ENCODE data around the gene NDUFV3.
A peak's percentile ranks its signal among the peaks of the same experiment; 100 is the strongest.
"Not testable (repeated sequence)": the region's sequence is repeated elsewhere in the genome, so short reads cannot be mapped to it uniquely, and the experiment has no call there.

NDUFV3 gene

GRCh38 chr21:42922918-42923317 lies 29.8 kb downstream of the NDUFV3 start:
- in situ Hi-C loops (cut with HindIII; ENCODE audit: low pct_unique_long_range_greater_than_20kb, low sequenced_read_pairs), result no loop called here
- no peak for DNase-seq (ENCODE audit: low read depth in 1 of 2, low spot score in 1 of 2)
- TF ChIP-seq JUND (IDR thresholded peaks at IDR 0.05; ENCODE audit: low read depth), result no peak

GRCh38 chr21:42923553-42924432 lies 30.7 kb downstream of the NDUFV3 start:
- TF ChIP-seq JUND (IDR thresholded peaks at IDR 0.05; ENCODE audit: low read depth), result no peak
- in situ Hi-C loops (cut with HindIII; ENCODE audit: low pct_unique_long_range_greater_than_20kb, low sequenced_read_pairs), result no loop called here
- DNase-seq (ENCODE audit: low read depth in 1 of 2, low spot score in 1 of 2), result peak; percentile 79 to 90

- DNase-seq (ENCODE audit: low read depth in 1 of 2, low spot score in 1 of 2), result no peak
- no peak for TF ChIP-seq JUND (IDR thresholded peaks at IDR 0.05; ENCODE audit: low read depth)
- in situ Hi-C loops (cut with HindIII; ENCODE audit: low pct_unique_long_range_greater_than_20kb, low sequenced_read_pairs), result no loop called here
Observed at GRCh38 chr21:42924433-42924751, 31.3 kb downstream of the NDUFV3 start.

- in situ Hi-C loops (cut with HindIII; ENCODE audit: low pct_unique_long_range_greater_than_20kb, low sequenced_read_pairs), result no loop called here
- no peak for DNase-seq (ENCODE audit: low read depth in 1 of 2, low spot score in 1 of 2)
- TF ChIP-seq JUND (IDR thresholded peaks at IDR 0.05; ENCODE audit: low read depth), result no peak
Observed at GRCh38 chr21:42925114-42925926, 32.2 kb downstream of the NDUFV3 start, which contains the start of gene ERVH48-1. ERVH48-1 (minus strand) TSS chr21:42925630; CDS start chr21:42919006, 6,624 bp downstream.

- DNase-seq (ENCODE audit: low read depth in 1 of 2, low spot score in 1 of 2); in situ Hi-C loops (cut with HindIII; ENCODE audit: low pct_unique_long_range_greater_than_20kb, low sequenced_read_pairs): not testable (repeated sequence)
Observed at GRCh38 chr21:42927474-42928200, 34.5 kb downstream of the NDUFV3 start.

- TF ChIP-seq JUND (IDR thresholded peaks at IDR 0.05; ENCODE audit: low read depth), result no peak
- DNase-seq (ENCODE audit: low read depth in 1 of 2, low spot score in 1 of 2), result no peak
- in situ Hi-C loops (cut with HindIII; ENCODE audit: low pct_unique_long_range_greater_than_20kb, low sequenced_read_pairs), result no loop called here
Observed at GRCh38 chr21:42929969-42930368, 36.9 kb downstream of the NDUFV3 start.

GRCh38 chr21:42931560-42932235 lies 38.6 kb downstream of the NDUFV3 start:
- no peak for TF ChIP-seq JUND (IDR thresholded peaks at IDR 0.05; ENCODE audit: low read depth)
- in situ Hi-C loops (cut with HindIII; ENCODE audit: low pct_unique_long_range_greater_than_20kb, low sequenced_read_pairs), result no loop called here
- DNase-seq (ENCODE audit: low read depth in 1 of 2, low spot score in 1 of 2), result no peak

GRCh38 chr21:42932378-42933136 lies 39.4 kb downstream of the NDUFV3 start:
- DNase-seq (ENCODE audit: low read depth in 1 of 2, low spot score in 1 of 2); in situ Hi-C loops (cut with HindIII; ENCODE audit: low pct_unique_long_range_greater_than_20kb, low sequenced_read_pairs): not testable (repeated sequence)

GRCh38 chr21:42933137-42933970 lies 40.2 kb downstream of the NDUFV3 start:
- DNase-seq (ENCODE audit: low read depth in 1 of 2, low spot score in 1 of 2); in situ Hi-C loops (cut with HindIII; ENCODE audit: low pct_unique_long_range_greater_than_20kb, low sequenced_read_pairs): not testable (repeated sequence)

- in situ Hi-C loops (cut with HindIII; ENCODE audit: low pct_unique_long_range_greater_than_20kb, low sequenced_read_pairs); DNase-seq (ENCODE audit: low read depth in 1 of 2, low spot score in 1 of 2): not testable (repeated sequence)
Observed at GRCh38 chr21:42933973-42934372, 40.9 kb downstream of the NDUFV3 start.

- in situ Hi-C loops (cut with HindIII; ENCODE audit: low pct_unique_long_range_greater_than_20kb, low sequenced_read_pairs); DNase-seq (ENCODE audit: low read depth in 1 of 2, low spot score in 1 of 2): not testable (repeated sequence)
Observed at GRCh38 chr21:42936360-42936759, 43.3 kb downstream of the NDUFV3 start.

- in situ Hi-C loops (cut with HindIII; ENCODE audit: low pct_unique_long_range_greater_than_20kb, low sequenced_read_pairs); DNase-seq (ENCODE audit: low read depth in 1 of 2, low spot score in 1 of 2): not testable (repeated sequence)
Observed at GRCh38 chr21:42937034-42937940, 44.2 kb downstream of the NDUFV3 start.
